ENCODE measurements around the gene COX20.

DNA sequence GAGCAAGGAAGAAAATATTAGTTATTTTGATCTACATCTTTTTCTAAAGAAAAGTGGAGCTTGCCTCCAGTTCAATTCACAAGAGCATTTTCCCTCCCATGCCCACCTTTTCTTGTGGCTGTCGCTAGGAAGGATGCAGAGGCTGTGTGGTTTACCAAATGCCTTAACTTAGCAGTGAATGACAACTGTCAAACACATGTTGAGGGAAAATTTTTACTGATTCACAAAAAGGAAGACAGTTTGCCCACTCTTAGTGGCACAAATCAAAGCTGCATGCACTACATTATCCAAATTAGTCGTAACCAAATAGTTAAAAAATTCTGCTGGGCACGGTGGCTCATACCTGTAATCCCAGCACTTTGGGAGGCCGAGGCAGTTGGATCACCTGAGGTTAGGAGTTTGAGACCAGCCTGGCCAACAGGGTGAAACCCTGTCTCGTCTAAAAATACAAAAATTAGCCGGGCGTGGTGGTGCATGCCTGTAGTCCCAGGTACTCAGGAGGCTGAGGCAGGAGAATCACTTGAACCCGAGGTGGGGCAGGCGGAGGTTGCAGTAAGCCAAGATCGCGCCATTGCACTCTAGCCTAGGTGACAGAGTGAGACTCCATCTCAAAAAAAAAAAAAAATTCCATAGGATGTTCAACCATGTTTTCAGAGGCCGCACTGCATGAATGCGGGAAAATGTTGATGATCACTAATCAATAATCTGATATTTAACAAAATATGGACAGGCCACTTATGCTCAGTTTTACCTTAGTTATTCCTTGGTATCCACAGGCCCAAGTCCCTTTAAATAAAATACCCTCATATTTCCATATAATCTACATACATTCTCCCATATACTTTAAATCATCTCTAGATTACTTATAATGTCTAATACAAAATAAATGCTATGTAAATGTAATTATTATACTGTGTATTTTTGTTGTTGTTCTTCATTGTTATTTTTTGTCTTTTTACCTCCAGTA is 9.0 kb downstream of the COX20 start:
- TF ChIP-seq TARDBP (IDR thresholded peaks at IDR 0.05) (no peak), SUZ12 (IDR thresholded peaks at IDR 0.05) (no peak), HDGF (IDR thresholded peaks at IDR 0.05; ENCODE audit: borderline replicate concordance) (no peak), NFRKB (IDR thresholded peaks at IDR 0.05) (no peak), FOXK2 (IDR thresholded peaks at IDR 0.05) (no peak), ARNT (IDR thresholded peaks at IDR 0.05) (no peak), BHLHE40 (IDR thresholded peaks at IDR 0.05; ENCODE audit: borderline replicate concordance) (no peak), ZNF384 (IDR thresholded peaks at IDR 0.05) (no peak), L3MBTL2 (conservative IDR thresholded peaks at IDR 0.05) (no peak), FOXM1 (IDR thresholded peaks at IDR 0.05; ENCODE audit: borderline replicate concordance) (no peak), SP1 (IDR thresholded peaks at IDR 0.05) (no peak)
- TF ChIP-seq, protein P1, sequence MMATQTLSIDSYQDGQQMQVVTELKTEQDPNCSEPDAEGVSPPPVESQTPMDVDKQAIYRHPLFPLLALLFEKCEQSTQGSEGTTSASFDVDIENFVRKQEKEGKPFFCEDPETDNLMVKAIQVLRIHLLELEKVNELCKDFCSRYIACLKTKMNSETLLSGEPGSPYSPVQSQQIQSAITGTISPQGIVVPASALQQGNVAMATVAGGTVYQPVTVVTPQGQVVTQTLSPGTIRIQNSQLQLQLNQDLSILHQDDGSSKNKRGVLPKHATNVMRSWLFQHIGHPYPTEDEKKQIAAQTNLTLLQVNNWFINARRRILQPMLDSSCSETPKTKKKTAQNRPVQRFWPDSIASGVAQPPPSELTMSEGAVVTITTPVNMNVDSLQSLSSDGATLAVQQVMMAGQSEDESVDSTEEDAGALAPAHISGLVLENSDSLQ (IDR thresholded peaks at IDR 0.05) = no peak
